Suprapubic skin (tissue), 4 donors: ENCODE data around the gene CSPG4.

Experiments
- EP300 ChIP-seq: sonication (generic); formaldehyde crosslinking; IDR thresholded peaks from one replicate; pipeline ENCODE4 v1.6.1; 2017; ENCODE audit warnings: antibody characterized with exemption
- POLR2A ChIP-seq, 2 donors: fragments of 450-650 bp; IDR thresholded peaks; one replicate each; pipeline ENCODE4 v1.6.1; 2017; ENCODE audit warnings: antibody characterized with exemption in 2 of 2, mild to moderate bottlenecking in 2 of 2, moderate library complexity in 2 of 2
- POLR2AphosphoS5 ChIP-seq, 3 donors: sonication (generic); formaldehyde crosslinking; IDR thresholded peaks; one replicate each; pipeline ENCODE4 v1.6.1; 2017; ENCODE audit warnings: antibody characterized with exemption in 3 of 3
- TF ChIP-seq, protein P1 (sequence below), 2 donors: fragments of 200-600 bp in 1 of 2; fragments of 450-650 bp in 1 of 2; sonication (generic) in 1 of 2; IDR thresholded peaks; one replicate each; pipeline ENCODE4 v1.5.1; 2016 to 2019; ENCODE audit warnings: antibody characterized with exemption in 2 of 2, mild to moderate bottlenecking in 1 of 2, moderate library complexity in 1 of 2

DNA sequence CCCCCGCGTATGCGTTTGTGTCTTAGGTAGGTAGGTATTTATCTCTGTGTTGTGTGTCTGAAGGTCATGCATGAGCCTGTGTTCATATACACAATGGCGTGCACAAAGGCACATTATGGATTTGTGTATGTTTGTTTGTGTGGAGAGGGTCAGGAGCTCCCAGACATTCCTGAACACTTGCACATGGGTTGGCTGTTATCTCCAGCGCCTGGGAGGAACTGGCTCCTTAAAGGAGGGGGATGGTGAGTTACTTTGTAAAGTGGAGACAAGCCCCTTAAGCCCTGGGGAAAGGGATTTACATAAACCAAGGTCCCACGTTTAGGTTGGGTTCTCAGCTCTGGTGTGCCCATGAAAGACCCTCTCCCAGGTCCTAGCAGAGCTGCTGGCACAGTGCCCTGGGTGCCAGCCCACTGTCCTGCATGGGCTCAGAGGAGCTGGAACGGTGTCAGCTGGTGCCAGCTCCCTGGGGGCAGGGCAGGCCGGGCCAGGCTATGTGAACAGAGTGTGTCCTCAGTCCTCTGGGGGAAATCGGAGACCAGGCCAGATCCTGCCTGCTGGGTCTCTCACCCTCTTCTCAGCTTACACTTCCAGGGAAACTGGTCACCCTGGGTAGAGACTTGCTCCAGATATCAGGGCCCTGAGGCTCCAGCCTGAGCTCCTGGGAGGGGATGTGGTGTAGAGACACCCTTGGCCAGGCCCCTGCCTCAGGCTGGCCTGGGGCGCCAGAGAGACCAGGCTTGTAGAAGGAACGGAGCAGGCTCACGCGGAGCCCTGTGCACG lies 39.8 kb downstream of the CSPG4 start:
- TF ChIP-seq, protein P1, sequence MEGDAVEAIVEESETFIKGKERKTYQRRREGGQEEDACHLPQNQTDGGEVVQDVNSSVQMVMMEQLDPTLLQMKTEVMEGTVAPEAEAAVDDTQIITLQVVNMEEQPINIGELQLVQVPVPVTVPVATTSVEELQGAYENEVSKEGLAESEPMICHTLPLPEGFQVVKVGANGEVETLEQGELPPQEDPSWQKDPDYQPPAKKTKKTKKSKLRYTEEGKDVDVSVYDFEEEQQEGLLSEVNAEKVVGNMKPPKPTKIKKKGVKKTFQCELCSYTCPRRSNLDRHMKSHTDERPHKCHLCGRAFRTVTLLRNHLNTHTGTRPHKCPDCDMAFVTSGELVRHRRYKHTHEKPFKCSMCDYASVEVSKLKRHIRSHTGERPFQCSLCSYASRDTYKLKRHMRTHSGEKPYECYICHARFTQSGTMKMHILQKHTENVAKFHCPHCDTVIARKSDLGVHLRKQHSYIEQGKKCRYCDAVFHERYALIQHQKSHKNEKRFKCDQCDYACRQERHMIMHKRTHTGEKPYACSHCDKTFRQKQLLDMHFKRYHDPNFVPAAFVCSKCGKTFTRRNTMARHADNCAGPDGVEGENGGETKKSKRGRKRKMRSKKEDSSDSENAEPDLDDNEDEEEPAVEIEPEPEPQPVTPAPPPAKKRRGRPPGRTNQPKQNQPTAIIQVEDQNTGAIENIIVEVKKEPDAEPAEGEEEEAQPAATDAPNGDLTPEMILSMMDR (IDR thresholded peaks at IDR 0.05), result no peak
- TF ChIP-seq POLR2A (IDR thresholded peaks at IDR 0.05) (no peak), POLR2AphosphoS5 (IDR thresholded peaks at IDR 0.05) (no peak), EP300 (no peak)
